Calu3 (cell line): ENCODE results near the gene KCNIP4. TPM values are rescaled to one million over a fixed set of nuclear protein-coding genes. Genes with fewer than 3 reads are reported as not detected.

ENCODE experiments used
- BruUV-seq: library from RNA; stranded (reverse); fragments of 400-500 nt; replicated peaks from 2 replicates; lab custom pipeline; 2021; lab: Mats Ljungman, UMichigan
- CTCF ChIA-PET: fragments of 300-600 bp; sonication (Branson Sonifier 250); formaldehyde crosslinking; loops from one replicate; lab custom pipeline; 2022; ENCODE audit warnings: antibody characterized with exemption; lab: Charles Lee
- DNase-seq: peaks from one replicate; pipeline ENCODE4 v3.0.0; 2022
- H3K27ac Mint-ChIP-seq: one replicate; pipeline ENCODE4 v1.8.0; 2022; ENCODE audit warnings: mixed read lengths; ENCODE audit not compliant: unreplicated experiment
- H3K27me3 Mint-ChIP-seq: one replicate; pipeline ENCODE4 v1.8.0; 2022; ENCODE audit warnings: mixed read lengths; ENCODE audit not compliant: unreplicated experiment
- H3K36me3 Mint-ChIP-seq: one replicate; pipeline ENCODE4 v1.8.0; 2022; ENCODE audit warnings: mild to moderate bottlenecking, moderate library complexity, mixed read lengths; ENCODE audit not compliant: insufficient read depth, unreplicated experiment
- H3K4me1 Mint-ChIP-seq: one replicate; pipeline ENCODE4 v1.8.0; 2022; ENCODE audit warnings: mild to moderate bottlenecking, low read depth, mixed read lengths; ENCODE audit not compliant: unreplicated experiment
- H3K4me3 Mint-ChIP-seq: one replicate; pipeline ENCODE4 v1.8.0; 2022; ENCODE audit warnings: mild to moderate bottlenecking, low read depth, moderate library complexity, mixed read lengths; ENCODE audit not compliant: unreplicated experiment
- H3K9me3 Mint-ChIP-seq: one replicate; pipeline ENCODE4 v1.8.0; 2022; ENCODE audit warnings: low read depth, mixed read lengths; ENCODE audit not compliant: unreplicated experiment
- intact Hi-C: fragments of 100-400 bp; cut with micrococcal nuclease; formaldehyde crosslinking; loops from one replicate; pipeline ENCODE4 v1.10.0; 2022; ENCODE audit not compliant: unreplicated experiment
- total RNA-seq: library from RNA; stranded (reverse); gene quantifications from 2 replicates; pipeline ENCODE4 v1.2.3, GENCODE V29; 2022
- TF ChIP-seq, protein P1 (sequence below): fragments of 200-600 bp; IDR thresholded peaks from one replicate; pipeline ENCODE4 v1.8.0; 2022; ENCODE audit warnings: antibody characterized with exemption; ENCODE audit not compliant: unreplicated experiment

Gene KCNIP4
- total RNA-seq, 1 experiment from 2014 or later: not detected

GRCh38 chr4:21862917-21863316 is 85.7 kb downstream of the KCNIP4 start:
- peaks cover 11% of the 10 kb centered on the region for H3K27me3 Mint-ChIP-seq
- BruUV-seq: no TSS peak
- CTCF ChIA-PET: no interaction called here
- H3K27ac Mint-ChIP-seq: no peak overlapping the region
- TF ChIP-seq, protein P1, sequence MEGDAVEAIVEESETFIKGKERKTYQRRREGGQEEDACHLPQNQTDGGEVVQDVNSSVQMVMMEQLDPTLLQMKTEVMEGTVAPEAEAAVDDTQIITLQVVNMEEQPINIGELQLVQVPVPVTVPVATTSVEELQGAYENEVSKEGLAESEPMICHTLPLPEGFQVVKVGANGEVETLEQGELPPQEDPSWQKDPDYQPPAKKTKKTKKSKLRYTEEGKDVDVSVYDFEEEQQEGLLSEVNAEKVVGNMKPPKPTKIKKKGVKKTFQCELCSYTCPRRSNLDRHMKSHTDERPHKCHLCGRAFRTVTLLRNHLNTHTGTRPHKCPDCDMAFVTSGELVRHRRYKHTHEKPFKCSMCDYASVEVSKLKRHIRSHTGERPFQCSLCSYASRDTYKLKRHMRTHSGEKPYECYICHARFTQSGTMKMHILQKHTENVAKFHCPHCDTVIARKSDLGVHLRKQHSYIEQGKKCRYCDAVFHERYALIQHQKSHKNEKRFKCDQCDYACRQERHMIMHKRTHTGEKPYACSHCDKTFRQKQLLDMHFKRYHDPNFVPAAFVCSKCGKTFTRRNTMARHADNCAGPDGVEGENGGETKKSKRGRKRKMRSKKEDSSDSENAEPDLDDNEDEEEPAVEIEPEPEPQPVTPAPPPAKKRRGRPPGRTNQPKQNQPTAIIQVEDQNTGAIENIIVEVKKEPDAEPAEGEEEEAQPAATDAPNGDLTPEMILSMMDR: no peak
- peaks cover 4% of the 10 kb centered on the region for H3K9me3 Mint-ChIP-seq
- no peak for DNase-seq
- H3K4me1 Mint-ChIP-seq: no peaks in the 10 kb centered on the region
- H3K36me3 Mint-ChIP-seq: no peaks in the 10 kb centered on the region
- no peak overlapping the region for H3K4me3 Mint-ChIP-seq
- intact Hi-C loops: no loop called here

- DNase-seq: no peak
- H3K27ac Mint-ChIP-seq: no peak overlapping the region
- H3K36me3 Mint-ChIP-seq: no peaks in the 10 kb centered on the region
- no TSS peak for BruUV-seq
- TF ChIP-seq, protein P1: no peak
- H3K9me3 Mint-ChIP-seq: peaks cover 4% of the 10 kb centered on the region
- intact Hi-C loops: no loop called here
- H3K4me3 Mint-ChIP-seq: no peak overlapping the region
- CTCF ChIA-PET: no interaction called here
- no peaks in the 10 kb centered on the region for H3K4me1 Mint-ChIP-seq
- peaks cover 11% of the 10 kb centered on the region for H3K27me3 Mint-ChIP-seq
Measured at GRCh38 chr4:21858971-21859370, 89.6 kb downstream of the KCNIP4 start.

DNA sequence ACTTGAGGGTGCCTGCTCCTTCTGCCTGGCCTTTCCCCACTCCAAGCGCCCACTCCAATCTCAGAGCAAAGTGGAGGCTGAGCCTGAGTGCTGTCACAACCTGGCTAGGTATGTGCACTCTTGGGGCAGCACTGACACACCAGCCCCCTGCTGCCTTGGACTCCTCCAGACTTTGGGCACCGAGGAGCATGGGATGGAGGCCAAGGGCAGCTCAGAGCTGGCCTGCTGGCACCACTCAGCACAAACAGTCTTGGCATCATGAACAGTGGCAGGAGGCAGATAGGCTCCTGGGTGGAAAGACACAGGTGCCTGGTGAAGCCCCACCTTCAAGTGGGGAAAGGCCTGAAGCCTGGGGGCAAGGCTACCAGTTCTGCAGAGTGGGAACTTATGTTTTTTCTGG is 91.8 kb downstream of the KCNIP4 start:
- Mint-ChIP-seq H3K36me3 (no peaks in the 10 kb centered on the region), H3K4me1 (no peaks in the 10 kb centered on the region), H3K27me3 (peaks cover 4% of the 10 kb centered on the region), H3K27ac (no peak overlapping the region), H3K4me3 (no peak overlapping the region), H3K9me3 (peaks cover 1% of the 10 kb centered on the region)
- DNase-seq: no peak
- CTCF ChIA-PET: no interaction called here
- TF ChIP-seq, protein P1: no peak
- intact Hi-C loops: no loop called here
- no TSS peak for BruUV-seq

GRCh38 chr4:21856301-21856700 is 92.3 kb downstream of the KCNIP4 start:
- no peaks in the 10 kb centered on the region for H3K36me3 Mint-ChIP-seq
- no peaks in the 10 kb centered on the region for H3K27me3 Mint-ChIP-seq
- no peaks in the 10 kb centered on the region for H3K4me1 Mint-ChIP-seq
- DNase-seq: no peak
- intact Hi-C loops: no loop called here
- H3K4me3 Mint-ChIP-seq: no peak overlapping the region
- BruUV-seq: no TSS peak
- CTCF ChIA-PET: no interaction called here
- no peaks in the 10 kb centered on the region for H3K9me3 Mint-ChIP-seq
- H3K27ac Mint-ChIP-seq: no peak overlapping the region
- TF ChIP-seq, protein P1: no peak
